Tibial nerve (tissue), 4 donors: Measurements from ENCODE around the gene GRAMD1A. TPM values are rescaled to one million over a fixed set of nuclear protein-coding genes. Genes with fewer than 3 reads are reported as not detected.

Source experiments
- DNase-seq, 2 donors: peaks; one replicate each; pipeline ENCODE4 v3.0.0-alpha.2; 2019; ENCODE audit warnings: low spot score in 2 of 2
- H3K27ac ChIP-seq, 4 donors: fragments of 200-600 bp; sonication (generic) in 3 of 4; one replicate each; pipeline ENCODE4 v1.5.1; 2017 to 2019; ENCODE audit warnings: mild to moderate bottlenecking in 1 of 4
- H3K27me3 ChIP-seq, 2 donors: fragments of 200-600 bp; sonication (generic) in 1 of 2; one replicate each; pipeline versions ENCODE4 v1.5.1 to v1.6.0; 2017 to 2019
- H3K36me3 ChIP-seq, 3 donors: fragments of 200-600 bp; sonication (generic); one replicate each; pipeline ENCODE4 v1.5.1; 2018 to 2019
- H3K4me1 ChIP-seq, 4 donors: fragments of 200-600 bp; sonication (generic) in 3 of 4; one replicate each; pipeline ENCODE4 v1.5.1; 2017 to 2019
- H3K4me3 ChIP-seq, 4 donors: fragments of 200-600 bp; sonication (generic) in 3 of 4; one replicate each; pipeline ENCODE4 v1.5.1; 2017 to 2019; ENCODE audit warnings: mild to moderate bottlenecking in 1 of 4, moderate library complexity in 1 of 4
- H3K9me3 ChIP-seq, 4 donors: fragments of 200-600 bp; sonication (generic) in 3 of 4; one replicate each; pipeline ENCODE4 v1.5.1; 2017 to 2019
- EP300 ChIP-seq, 2 donors: sonication (generic); formaldehyde crosslinking; IDR thresholded peaks; one replicate each; pipeline ENCODE4 v1.6.1; 2017; ENCODE audit warnings: antibody characterized with exemption in 2 of 2, mild to moderate bottlenecking in 1 of 2
- POLR2A ChIP-seq, 2 donors: fragments of 450-650 bp; IDR thresholded peaks; one replicate each; pipeline ENCODE4 v1.6.1; 2017; ENCODE audit warnings: antibody characterized with exemption in 2 of 2, mild to moderate bottlenecking in 2 of 2, moderate library complexity in 2 of 2
- WGBS, 2 donors: methylation state at CpG; one replicate each; pipeline ENCODE4 v1.1.5; 2018; 5-methylcytosine and 5-hydroxymethylcytosine counted together
- total RNA-seq, 4 donors: library from RNA; depleted of rRNA; stranded (reverse); fragments of >200 nt; gene quantifications; one replicate each; pipeline ENCODE4 v1.1.0, GENCODE V29; 2016
- TF ChIP-seq, protein P1 (sequence below), 5 experiments: fragments of 200-600 bp in 3 of 5; fragments of 450-650 bp in 2 of 5; sonication (generic) in 3 of 5; IDR thresholded peaks; one replicate each; pipeline ENCODE4 v1.5.1; 2016 to 2019; ENCODE audit warnings: antibody characterized with exemption in 5 of 5, mild to moderate bottlenecking in 3 of 5, moderate library complexity in 2 of 5

GRAMD1A gene
- total RNA-seq, 4 donors from 2014 or later, result 53.1 to 108 (median 61.6) TPM

- no peak for DNase-seq
- WGBS, 2 donors, result 83 to 84% methylated on average over 7 of the region's 7 CpGs
- no peak overlapping the region for H3K4me3 ChIP-seq
Measured at GRCh38 chr19:34972163-34972705, 27.9 kb upstream of the GRAMD1A start.

GRCh38 chr19:34974646-34975045 is 25.5 kb upstream of the GRAMD1A start:
- DNase-seq, result no peak
- WGBS, 2 donors, result 60 to 68% methylated on average over 5 of the region's 5 CpGs
- Histone ChIP-seq H3K9me3 (peaks cover 0 to 8% (median 0%) of the 10 kb centered on the region in 4 donors), H3K27ac (no peak overlapping the region), H3K4me1 (peaks cover 0 to 18% (median 0%) of the 10 kb centered on the region in 4 donors), H3K4me3 (no peak overlapping the region), H3K27me3 (no peaks in the 10 kb centered on the region), H3K36me3 (no peaks in the 10 kb centered on the region)
- TF ChIP-seq POLR2A (IDR thresholded peaks at IDR 0.05) (no peak), EP300 (IDR thresholded peaks at IDR 0.05) (peak in 1 of 2 donors; percentile 23)

More at GRCh38 chr19:34972163-34972705, 27.9 kb upstream of the GRAMD1A start:
- Histone ChIP-seq H3K9me3 (peaks cover 0 to 17% (median 0%) of the 10 kb centered on the region in 4 donors), H3K36me3 (no peaks in the 10 kb centered on the region), H3K4me1 (peaks cover 0 to 18% (median 0%) of the 10 kb centered on the region in 4 donors), H3K27me3 (no peaks in the 10 kb centered on the region), H3K27ac (no peak overlapping the region)
- TF ChIP-seq EP300 (IDR thresholded peaks at IDR 0.05), result no peak
- TF ChIP-seq POLR2A (IDR thresholded peaks at IDR 0.05), result no peak
- TF ChIP-seq, protein P1, sequence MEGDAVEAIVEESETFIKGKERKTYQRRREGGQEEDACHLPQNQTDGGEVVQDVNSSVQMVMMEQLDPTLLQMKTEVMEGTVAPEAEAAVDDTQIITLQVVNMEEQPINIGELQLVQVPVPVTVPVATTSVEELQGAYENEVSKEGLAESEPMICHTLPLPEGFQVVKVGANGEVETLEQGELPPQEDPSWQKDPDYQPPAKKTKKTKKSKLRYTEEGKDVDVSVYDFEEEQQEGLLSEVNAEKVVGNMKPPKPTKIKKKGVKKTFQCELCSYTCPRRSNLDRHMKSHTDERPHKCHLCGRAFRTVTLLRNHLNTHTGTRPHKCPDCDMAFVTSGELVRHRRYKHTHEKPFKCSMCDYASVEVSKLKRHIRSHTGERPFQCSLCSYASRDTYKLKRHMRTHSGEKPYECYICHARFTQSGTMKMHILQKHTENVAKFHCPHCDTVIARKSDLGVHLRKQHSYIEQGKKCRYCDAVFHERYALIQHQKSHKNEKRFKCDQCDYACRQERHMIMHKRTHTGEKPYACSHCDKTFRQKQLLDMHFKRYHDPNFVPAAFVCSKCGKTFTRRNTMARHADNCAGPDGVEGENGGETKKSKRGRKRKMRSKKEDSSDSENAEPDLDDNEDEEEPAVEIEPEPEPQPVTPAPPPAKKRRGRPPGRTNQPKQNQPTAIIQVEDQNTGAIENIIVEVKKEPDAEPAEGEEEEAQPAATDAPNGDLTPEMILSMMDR (IDR thresholded peaks at IDR 0.05), result no peak

- TF ChIP-seq, protein P1 (IDR thresholded peaks at IDR 0.05), result no peak
- TF ChIP-seq POLR2A (IDR thresholded peaks at IDR 0.05), result no peak
- TF ChIP-seq EP300 (IDR thresholded peaks at IDR 0.05), result no peak
- peaks cover 0 to 18% (median 0%) of the 10 kb centered on the region in 4 donors for H3K4me1 ChIP-seq
- WGBS, 2 donors, result 67 to 80% methylated on average over 5 of the region's 5 CpGs
- H3K9me3 ChIP-seq, result peaks cover 0 to 8% (median 0%) of the 10 kb centered on the region in 4 donors
- H3K27ac ChIP-seq, result no peak overlapping the region
- H3K4me3 ChIP-seq, result no peak overlapping the region
- no peaks in the 10 kb centered on the region for H3K36me3 ChIP-seq
- DNase-seq, result no peak
- H3K27me3 ChIP-seq, result no peaks in the 10 kb centered on the region
Measured at GRCh38 chr19:34975056-34975455, 25.1 kb upstream of the GRAMD1A start.

- no peak for DNase-seq
- Histone ChIP-seq H3K9me3 (peaks cover 0 to 8% (median 0%) of the 10 kb centered on the region in 4 donors), H3K4me3 (no peak overlapping the region), H3K36me3 (no peaks in the 10 kb centered on the region), H3K27ac (no peak overlapping the region), H3K4me1 (peaks cover 0 to 18% (median 0%) of the 10 kb centered on the region in 4 donors), H3K27me3 (no peaks in the 10 kb centered on the region)
- TF ChIP-seq EP300 (IDR thresholded peaks at IDR 0.05) (no peak), POLR2A (IDR thresholded peaks at IDR 0.05) (no peak)
- TF ChIP-seq, protein P1 (IDR thresholded peaks at IDR 0.05), result no peak
- 86% methylated on average over 3 of the region's 3 CpGs for WGBS, 2 donors
Measured at GRCh38 chr19:34976611-34977010, 23.5 kb upstream of the GRAMD1A start.

- no peak for TF ChIP-seq EP300 (IDR thresholded peaks at IDR 0.05)
- no peak for TF ChIP-seq POLR2A (IDR thresholded peaks at IDR 0.05)
- TF ChIP-seq, protein P1 (IDR thresholded peaks at IDR 0.05), result no peak
- Histone ChIP-seq H3K4me3 (no peak overlapping the region), H3K27ac (no peak overlapping the region), H3K4me1 (no peaks in the 10 kb centered on the region), H3K36me3 (no peaks in the 10 kb centered on the region), H3K27me3 (no peaks in the 10 kb centered on the region), H3K9me3 (peaks cover 0 to 8% (median 0%) of the 10 kb centered on the region in 4 donors)
- 73 to 78% methylated on average over 12 of the region's 12 CpGs for WGBS, 2 donors
- no peak for DNase-seq
Measured at GRCh38 chr19:34979819-34980640, 20.1 kb upstream of the GRAMD1A start.
